Stimulated activated CD4-positive, alpha-beta T cell treated with anti-CD3 and anti-CD28 coated beads, TNF-alpha, amount 100 ng/mL, for 1 hour (primary cell): ENCODE data around the gene TMEM179.

Experiments used
- DNase-seq, 3 donors: peaks; one replicate each; pipeline ENCODE4 v3.0.0-alpha.2; 2020; ENCODE audit warnings: low read depth in 3 of 3, low spot score in 1 of 3

The TMEM179 gene

GRCh38 chr14:104572668-104573067 is 31.9 kb downstream of the TMEM179 start:
- no peak for DNase-seq

- no peak for DNase-seq
Measured at GRCh38 chr14:104572024-104572626, 32.4 kb downstream of the TMEM179 start.

GRCh38 chr14:104571246-104571645 is 33.3 kb downstream of the TMEM179 start:
- no peak for DNase-seq

- no peak for DNase-seq
Measured at GRCh38 chr14:104569435-104569834, 35.1 kb downstream of the TMEM179 start.

- DNase-seq: no peak
Measured at GRCh38 chr14:104568620-104569019, 36.0 kb downstream of the TMEM179 start.

GRCh38 chr14:104567957-104568225 is 36.7 kb downstream of the TMEM179 start:
- no peak for DNase-seq

- no peak for DNase-seq
Measured at GRCh38 chr14:104567141-104567956, 37.2 kb downstream of the TMEM179 start.

GRCh38 chr14:104564744-104565679 is 39.6 kb downstream of the TMEM179 start:
- DNase-seq: no peak

GRCh38 chr14:104563742-104564615 is 40.6 kb downstream of the TMEM179 start:
- DNase-seq: peak; percentile 15 to 52 (median 43)

GRCh38 chr14:104563191-104563741 is 41.3 kb downstream of the TMEM179 start:
- no peak for DNase-seq

- no peak for DNase-seq
Measured at GRCh38 chr14:104562606-104563005, 42.0 kb downstream of the TMEM179 start.

- DNase-seq: no peak
Measured at GRCh38 chr14:104561632-104562495, 42.7 kb downstream of the TMEM179 start.

- no peak for DNase-seq
Measured at GRCh38 chr14:104561124-104561557, 43.4 kb downstream of the TMEM179 start.

- DNase-seq: no peak
Measured at GRCh38 chr14:104560586-104560945, 44.0 kb downstream of the TMEM179 start.

GRCh38 chr14:104559804-104560585 is 44.6 kb downstream of the TMEM179 start:
- DNase-seq: no peak

GRCh38 chr14:104559028-104559803 is 45.4 kb downstream of the TMEM179 start:
- no peak for DNase-seq

GRCh38 chr14:104558231-104559027 is 46.1 kb downstream of the TMEM179 start:
- DNase-seq: no peak
